GM19351 (cell line): ENCODE data around the gene UGT1A10.
A peak's percentile ranks its signal among the peaks of the same experiment; 100 is the strongest.
"Not testable (repeated sequence)": the region's sequence is repeated elsewhere in the genome, so short reads cannot be mapped to it uniquely, and the experiment has no call there.

Source experiments
- ATAC-seq: cut with Tn5 transposase; IDR thresholded peaks from one replicate; pipeline ENCODE4 v1.9.1; 2021; ENCODE audit warnings: mild to moderate bottlenecking, moderate library complexity; ENCODE audit not compliant: unreplicated experiment

The UGT1A10 gene

GRCh38 chr2:233636306-233636705, at the start of gene UGT1A10:
Gene UGT1A10 (plus strand): TSS chr2:233636448. CDS start chr2:233636523, 75 bp downstream.
- ATAC-seq: not testable (repeated sequence)

- ATAC-seq: no peak
Measured at GRCh38 chr2:233588400-233588799, 47.8 kb upstream of the UGT1A10 start.

- peak; percentile 8 for ATAC-seq
Measured at GRCh38 chr2:233592706-233593105, 43.5 kb upstream of the UGT1A10 start.

GRCh38 chr2:233593201-233593600, 43.0 kb upstream of the UGT1A10 start:
- peak; percentile 87 for ATAC-seq

- no peak for ATAC-seq
Measured at GRCh38 chr2:233597522-233597921, 38.7 kb upstream of the UGT1A10 start.

- ATAC-seq: no peak
Measured at GRCh38 chr2:233598952-233599351, 37.3 kb upstream of the UGT1A10 start.

GRCh38 chr2:233600386-233600785, 35.9 kb upstream of the UGT1A10 start:
- no peak for ATAC-seq

- no peak for ATAC-seq
Measured at GRCh38 chr2:233602076-233602475, 34.2 kb upstream of the UGT1A10 start.

GRCh38 chr2:233603520-233603919, 32.7 kb upstream of the UGT1A10 start:
- no peak for ATAC-seq

- no peak for ATAC-seq
Measured at GRCh38 chr2:233604826-233605225, 31.4 kb upstream of the UGT1A10 start.

- ATAC-seq: no peak
Measured at GRCh38 chr2:233605680-233606079, 30.6 kb upstream of the UGT1A10 start.

- no peak for ATAC-seq
Measured at GRCh38 chr2:233611284-233611683, 25.0 kb upstream of the UGT1A10 start.

GRCh38 chr2:233617476-233617875, 18.8 kb upstream of the UGT1A10 start, which contains the start of gene UGT1A8:
Gene UGT1A8 (plus strand): TSS chr2:233617633. CDS start chr2:233617708, 75 bp downstream.
- ATAC-seq: not testable (repeated sequence)

GRCh38 chr2:233620204-233620603, 16.0 kb upstream of the UGT1A10 start:
- ATAC-seq: no peak

GRCh38 chr2:233621863-233622262, 14.4 kb upstream of the UGT1A10 start:
- not testable (repeated sequence) for ATAC-seq

- no peak for ATAC-seq
Measured at GRCh38 chr2:233627331-233628025, 8.8 kb upstream of the UGT1A10 start.

- ATAC-seq: no peak
Measured at GRCh38 chr2:233638836-233639235, 2.6 kb downstream of the UGT1A10 start.

GRCh38 chr2:233639860-233640259, 3.6 kb downstream of the UGT1A10 start:
- no peak for ATAC-seq

- ATAC-seq: no peak
Measured at GRCh38 chr2:233643128-233643527, 6.9 kb downstream of the UGT1A10 start.

- ATAC-seq: not testable (repeated sequence)
Measured at GRCh38 chr2:233646033-233646432, 9.8 kb downstream of the UGT1A10 start.

- ATAC-seq: no peak
Measured at GRCh38 chr2:233650981-233651380, 14.7 kb downstream of the UGT1A10 start.

- no peak for ATAC-seq
Measured at GRCh38 chr2:233651430-233651829, 15.2 kb downstream of the UGT1A10 start.

GRCh38 chr2:233654501-233654900, 18.3 kb downstream of the UGT1A10 start:
- no peak for ATAC-seq
